Measurements from ENCODE around the gene AKAP13. TPM values are rescaled to one million over a fixed set of nuclear protein-coding genes. Genes with fewer than 3 reads are reported as not detected.
A peak's percentile ranks its signal among the peaks of the same experiment; 100 is the strongest.

AKAP13 gene
- total and polyA plus RNA-seq, 2 of the 8 experiments (the other 6 are each of a cell fraction or from before 2014, with no cell fraction given): 14.0 to 46.2 TPM

- no peak overlapping the region for H3K4me3 ChIP-seq (ENCODE audit: extremely low read depth in 1 of 4, insufficient read depth in 2 of 4, low read depth in 3 of 4, low read length in 4 of 4)
- DNase-seq (ENCODE audit: low read depth in 1 of 2, low spot score in 2 of 2) (no peak), FAIRE-seq (no peak)
- H2BK15ac ChIP-seq (ENCODE audit: low read length): no peak overlapping the region
- no peaks in the 10 kb centered on the region for H3K27me3 ChIP-seq (replicated peaks in 1 of 4; ENCODE audit: control insufficient read depth in 3 of 4, extremely low read depth in 1 of 4, insufficient read depth in 3 of 4, low read length in 3 of 4)
- H3K18ac ChIP-seq (ENCODE audit: extremely low read depth, low read length): 0 out of 2 replicates have a peak overlapping the region, but pooled peaks have one; percentile 43
- H2AFZ ChIP-seq (ENCODE audit: low read length): no peak overlapping the region
- H4K5ac ChIP-seq (ENCODE audit: insufficient read length, low read depth, low read length): no peak overlapping the region
- no peak overlapping the region for H3K23ac ChIP-seq (ENCODE audit: insufficient read length)
- no peak overlapping the region for H3K14ac ChIP-seq (ENCODE audit: insufficient read length)
- H2BK5ac ChIP-seq (ENCODE audit: low read depth, low read length): no peak overlapping the region
- 87% methylated on average over 9 of the region's 9 CpGs; no CpG with 5 or more reads in 1 of the 2 experiments for WGBS, 2 experiments (ENCODE audit: extremely low coverage in 1 of 2, insufficient coverage in 1 of 2, insufficient read length in 1 of 2, insufficient replicate concordance in 2 of 2, low coverage in 1 of 2, low lambda C conversion rate in 2 of 2, missing lambda C conversion rate in 1 of 2)
- H3K4me2 ChIP-seq (ENCODE audit: insufficient read depth in 1 of 2, low read depth in 2 of 2, low read length in 2 of 2): no peak overlapping the region; a peak in 1 of 4 replicates
- no peak overlapping the region for H3K4ac ChIP-seq (replicated peaks; ENCODE audit: insufficient read length, low read depth, low read length)
- no peaks in the 10 kb centered on the region; the same call in none of the 2 replicates for H3K79me1 ChIP-seq (ENCODE audit: low read depth, low read length)
- no peak overlapping the region; a peak in 1 of 7 replicates for H3K9ac ChIP-seq (replicated peaks in 1 of 4; ENCODE audit: extremely low read depth in 1 of 4, low read depth in 3 of 4, low read length in 3 of 4)
- no peak overlapping the region for H4K91ac ChIP-seq (replicated peaks; ENCODE audit: insufficient read length, low read length)
- peaks cover 7 to 17% (median 8%) of the 10 kb centered on the region in 4 experiments; a peak in 6 of 7 replicates for H3K4me1 ChIP-seq (replicated peaks in 1 of 4; ENCODE audit: control insufficient read depth in 3 of 4, insufficient read depth in 4 of 4, low read length in 3 of 4)
- H2BK120ac ChIP-seq (replicated peaks; ENCODE audit: low read depth, low read length): no peak overlapping the region
- H3K9me3 ChIP-seq (ENCODE audit: insufficient read depth in 2 of 2, low read depth in 1 of 2, low read length in 1 of 2): no peaks in the 10 kb centered on the region
- ChIA-PET POLR2A (ENCODE audit: partially characterized antibody) (no interaction called here), CTCF (ENCODE audit: partially characterized antibody) (no interaction called here)
- no peak overlapping the region for H4K8ac ChIP-seq (ENCODE audit: extremely low read depth, insufficient read depth, low read length)
- peaks cover 0 to 2% of the 10 kb centered on the region in 2 experiments for H4K20me1 ChIP-seq (replicated peaks in 1 of 2; ENCODE audit: control insufficient read depth in 1 of 2, insufficient read depth in 2 of 2, low read length in 2 of 2)
- H2BK12ac ChIP-seq (ENCODE audit: low read depth, low read length): no peak overlapping the region
- H2BK20ac ChIP-seq (ENCODE audit: low read length): no peak overlapping the region
- no peak overlapping the region; the same call in 1 of the 2 replicates for H2AK5ac ChIP-seq (ENCODE audit: low read depth, low read length)
- H3K27ac ChIP-seq (ENCODE audit: low read depth, low read length): no peak overlapping the region
- H3K56ac ChIP-seq (replicated peaks; ENCODE audit: insufficient read length, low read depth, low read length): no peak overlapping the region
- no peaks in the 10 kb centered on the region for H3K23me2 ChIP-seq (ENCODE audit: low read depth, low read length)
- H3K79me2 ChIP-seq (ENCODE audit: control insufficient read depth in 1 of 2, insufficient read depth in 2 of 2, low read length in 2 of 2): no peaks in the 10 kb centered on the region
- no peaks in the 10 kb centered on the region for H3K36me3 ChIP-seq (ENCODE audit: control insufficient read depth in 2 of 4, insufficient read depth in 4 of 4, low read length in 3 of 4)
- TF ChIP-seq SRF (IDR thresholded peaks at IDR 0.05; ENCODE audit: low read depth, low read length) (no peak), TEAD4 (IDR thresholded peaks at IDR 0.05; ENCODE audit: low read depth, low read length) (no peak), NRF1 (IDR thresholded peaks at IDR 0.05; ENCODE audit: low read depth, low read length) (no peak), TAF7 (optimal IDR thresholded peaks at IDR 0.05; ENCODE audit: borderline replicate concordance, low read depth, low read length) (no peak), SP2 (IDR thresholded peaks at IDR 0.05; ENCODE audit: low read length) (no peak), CBX5 (IDR thresholded peaks at IDR 0.05; ENCODE audit: low read depth, low read length) (no peak), POU5F1 (IDR thresholded peaks at IDR 0.05; ENCODE audit: low read depth, low read length) (no peak), ASH2L (IDR thresholded peaks at IDR 0.05; ENCODE audit: low read length) (no peak), GABPA (IDR thresholded peaks at IDR 0.05; ENCODE audit: borderline replicate concordance, insufficient read depth, low read length) (no peak), RXRA (IDR thresholded peaks at IDR 0.05; ENCODE audit: insufficient read depth, low read depth, low read length) (no peak), SUZ12 (IDR thresholded peaks at IDR 0.05; ENCODE audit: low read length) (no peak), RBBP5 (IDR thresholded peaks at IDR 0.05; ENCODE audit: borderline replicate concordance, low read depth, low read length) (no peak)
Measured at GRCh38 chr15:85619992-85620689, 239.7 kb downstream of the AKAP13 start.

Data from H1 (cell line).